ENCODE data around the gene MYBBP1A. TPM values are rescaled to one million over a fixed set of nuclear protein-coding genes. Genes with fewer than 3 reads are reported as not detected.
A peak's percentile ranks its signal among the peaks of the same experiment; 100 is the strongest.

MYBBP1A gene
- total RNA-seq, 1 experiment from 2014 or later: 130 TPM

GRCh38 chr17:4490637-4491061 is 64.5 kb downstream of the MYBBP1A start:
- no peak overlapping the region for H3K4me3 ChIP-seq (replicated peaks in 1 of 2; ENCODE audit: low read depth in 1 of 2, low read length in 2 of 2)
- H3K9me2 ChIP-seq (ENCODE audit: insufficient read depth): no peaks in the 10 kb centered on the region
- CTCF ChIA-PET: interaction anchor here (1.1 kb wide), 1 partner anchor 8 kb away, joined by 3 read pairs; the partner anchor contains the start of gene SPNS2
- no peak overlapping the region for H2AFZ ChIP-seq (ENCODE audit: low read depth, low read length, poor library complexity, severe bottlenecking)
- RAD21 ChIA-PET (ENCODE audit: low non-redundant PET in 1 of 2, low total read pairs in 2 of 2, uncharacterized antibody in 2 of 2, unreplicated experiment in 2 of 2): no interaction called here
- H3K79me2 ChIP-seq (ENCODE audit: insufficient read depth, low read length): no peaks in the 10 kb centered on the region
- no peaks in the 10 kb centered on the region for H3K36me3 ChIP-seq (ENCODE audit: control insufficient read depth in 1 of 2, insufficient read depth in 2 of 2, low read length in 2 of 2)
- POLR2A ChIA-PET: no interaction called here
- no peaks in the 10 kb centered on the region for H4K20me1 ChIP-seq (ENCODE audit: insufficient read depth)
- TF ChIP-seq JUND (IDR thresholded peaks at IDR 0.05) (no peak), EZH2phosphoT487 (IDR thresholded peaks at IDR 0.05; ENCODE audit: borderline replicate concordance) (no peak), SIN3A (IDR thresholded peaks at IDR 0.05; ENCODE audit: low read depth) (no peak), EZH2 (IDR thresholded peaks at IDR 0.05) (no peak), ZFX (IDR thresholded peaks at IDR 0.05) (no peak)
- BruUV-seq (replicated peaks): no TSS peak
- no peak overlapping the region for H3K9ac ChIP-seq (ENCODE audit: low read length)
- ATAC-seq: no peak
- H3K9me3 ChIP-seq (ENCODE audit: control insufficient read depth in 1 of 2, insufficient read depth in 1 of 2, low read depth in 1 of 2, low read length in 2 of 2): no peaks in the 10 kb centered on the region
- H3K4me1 ChIP-seq (ENCODE audit: control insufficient read depth in 1 of 2, insufficient read depth in 2 of 2, low read length in 2 of 2): peaks cover 0 to 20% of the 10 kb centered on the region in 2 experiments; a peak in 1 of 4 replicates
- H3K27ac ChIP-seq (ENCODE audit: low read depth, low read length): no peak overlapping the region
- no peak for DNase-seq (ENCODE audit: low read depth, low spot score)
- intact Hi-C loops (cut with micrococcal nuclease): no loop called here
- H3K4me2 ChIP-seq (ENCODE audit: low read length): no peak overlapping the region
- H3K27me3 ChIP-seq (ENCODE audit: insufficient read depth, low read length): no peaks in the 10 kb centered on the region

DNA sequence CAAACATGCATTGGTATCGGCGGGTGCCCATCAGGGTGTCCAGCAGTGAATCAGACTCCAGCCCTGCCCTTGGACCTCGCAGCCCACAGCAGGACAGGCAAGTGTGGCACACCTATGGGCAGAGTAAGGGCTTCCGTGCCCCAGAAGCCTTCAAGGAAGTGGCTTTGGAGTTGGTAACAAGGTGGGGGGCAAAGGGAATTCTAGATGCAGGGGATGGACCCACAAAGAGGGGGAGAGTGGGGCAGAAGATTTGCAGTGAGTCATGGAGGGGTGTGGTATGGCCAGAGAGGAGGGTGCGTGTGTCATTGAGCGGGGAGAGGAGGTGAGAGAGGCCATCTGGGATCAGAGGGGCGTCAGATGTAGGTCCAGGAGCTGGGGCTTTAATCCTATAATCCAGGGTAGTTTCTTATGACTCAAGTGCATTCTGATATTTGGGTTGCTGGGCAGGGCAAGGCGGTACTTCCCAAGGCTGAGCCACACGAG is 65.0 kb downstream of the MYBBP1A start:
- H3K4me1 ChIP-seq (ENCODE audit: control insufficient read depth in 1 of 2, insufficient read depth in 2 of 2, low read length in 2 of 2): peaks cover 0 to 20% of the 10 kb centered on the region in 2 experiments; a peak in 1 of 4 replicates
- BruUV-seq (replicated peaks): no TSS peak
- H3K27ac ChIP-seq (ENCODE audit: low read depth, low read length): no peak overlapping the region
- no peak for ATAC-seq
- intact Hi-C loops (cut with micrococcal nuclease): no loop called here
- H4K20me1 ChIP-seq (ENCODE audit: insufficient read depth): no peaks in the 10 kb centered on the region
- no peaks in the 10 kb centered on the region for H3K9me3 ChIP-seq (ENCODE audit: control insufficient read depth in 1 of 2, insufficient read depth in 1 of 2, low read depth in 1 of 2, low read length in 2 of 2)
- H3K9me2 ChIP-seq (ENCODE audit: insufficient read depth): no peaks in the 10 kb centered on the region
- peak overlapping the region; percentile 23 for H3K4me2 ChIP-seq (ENCODE audit: low read length)
- no peaks in the 10 kb centered on the region for H3K79me2 ChIP-seq (ENCODE audit: insufficient read depth, low read length)
- ChIA-PET RAD21 (ENCODE audit: low non-redundant PET in 1 of 2, low total read pairs in 2 of 2, uncharacterized antibody in 2 of 2, unreplicated experiment in 2 of 2) (no interaction called here), CTCF (interaction anchor here (1.1 kb wide), 1 partner anchor 9 kb away, joined by 3 read pairs; the partner anchor contains the start of gene SPNS2), POLR2A (no interaction called here)
- no peak for DNase-seq (ENCODE audit: low read depth, low spot score)
- H3K36me3 ChIP-seq (ENCODE audit: control insufficient read depth in 1 of 2, insufficient read depth in 2 of 2, low read length in 2 of 2): no peaks in the 10 kb centered on the region
- no peak overlapping the region for H3K4me3 ChIP-seq (replicated peaks in 1 of 2; ENCODE audit: low read depth in 1 of 2, low read length in 2 of 2)
- TF ChIP-seq RAD21 (IDR thresholded peaks at IDR 0.05; ENCODE audit: low read depth) (no peak), CBX3 (IDR thresholded peaks at IDR 0.05; ENCODE audit: low read depth) (no peak), EZH2phosphoT487 (IDR thresholded peaks at IDR 0.05; ENCODE audit: borderline replicate concordance) (no peak), FOSL1 (IDR thresholded peaks at IDR 0.05; ENCODE audit: low read depth) (no peak), EZH2 (IDR thresholded peaks at IDR 0.05) (no peak), CEBPB (IDR thresholded peaks at IDR 0.05; ENCODE audit: low read depth) (no peak), SIN3A (IDR thresholded peaks at IDR 0.05; ENCODE audit: low read depth) (no peak), POLR2A (IDR thresholded peaks at IDR 0.05; ENCODE audit: borderline replicate concordance, extremely low read depth, insufficient read depth, insufficient read length) (no peak), JUND (IDR thresholded peaks at IDR 0.05) (no peak)
- TF ChIP-seq, protein P1, sequence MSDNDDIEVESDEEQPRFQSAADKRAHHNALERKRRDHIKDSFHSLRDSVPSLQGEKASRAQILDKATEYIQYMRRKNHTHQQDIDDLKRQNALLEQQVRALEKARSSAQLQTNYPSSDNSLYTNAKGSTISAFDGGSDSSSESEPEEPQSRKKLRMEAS (IDR thresholded peaks at IDR 0.05): no peak
- H2AFZ ChIP-seq (ENCODE audit: low read depth, low read length, poor library complexity, severe bottlenecking): no peak overlapping the region
- H3K27me3 ChIP-seq (ENCODE audit: insufficient read depth, low read length): no peaks in the 10 kb centered on the region
- no peak overlapping the region for H3K9ac ChIP-seq (ENCODE audit: low read length)
